HG03565 (cell line): Measurements from ENCODE around the gene SLC9C1.

Source experiments
- ATAC-seq: cut with Tn5 transposase; IDR thresholded peaks from one replicate; pipeline ENCODE4 v1.9.1; 2021; ENCODE audit warnings: mild to moderate bottlenecking, moderate library complexity; ENCODE audit not compliant: unreplicated experiment

The SLC9C1 gene

GRCh38 chr3:112132975-112133448 lies 161.0 kb downstream of the SLC9C1 start, which contains the start of gene GCSAM:
GCSAM (minus strand) TSS chr3:112133248; CDS start chr3:112133120, 128 bp downstream.
- ATAC-seq, result peak; percentile 63

GRCh38 chr3:112132554-112132953 lies 161.5 kb downstream of the SLC9C1 start:
- no peak for ATAC-seq

GRCh38 chr3:112132088-112132487 lies 161.9 kb downstream of the SLC9C1 start:
- ATAC-seq, result no peak

GRCh38 chr3:112131111-112131510 lies 162.9 kb downstream of the SLC9C1 start:
- no peak for ATAC-seq

- no peak for ATAC-seq
These were observed 163.4 kb downstream of the SLC9C1 start for GRCh38 chr3:112130638-112130993.

- ATAC-seq, result no peak
These were observed 163.9 kb downstream of the SLC9C1 start for GRCh38 chr3:112129925-112130637.

- peak; percentile 30 for ATAC-seq
These were observed 164.9 kb downstream of the SLC9C1 start for GRCh38 chr3:112128843-112129727.

- ATAC-seq, result no peak
These were observed 166.2 kb downstream of the SLC9C1 start for GRCh38 chr3:112127522-112128494.

GRCh38 chr3:112126511-112126911 lies 167.5 kb downstream of the SLC9C1 start:
- no peak for ATAC-seq

GRCh38 chr3:112124907-112125607 lies 169.0 kb downstream of the SLC9C1 start:
- ATAC-seq, result no peak

- no peak for ATAC-seq
These were observed 170.5 kb downstream of the SLC9C1 start for GRCh38 chr3:112123548-112123947.

GRCh38 chr3:112122870-112123269 lies 171.1 kb downstream of the SLC9C1 start:
- no peak for ATAC-seq

- no peak for ATAC-seq
These were observed 172.2 kb downstream of the SLC9C1 start for GRCh38 chr3:112121577-112122547.

- peak; percentile 29 for ATAC-seq
These were observed 173.8 kb downstream of the SLC9C1 start for GRCh38 chr3:112119962-112120836.

GRCh38 chr3:112117841-112118571 lies 176.0 kb downstream of the SLC9C1 start:
- no peak for ATAC-seq

- no peak for ATAC-seq
These were observed 176.6 kb downstream of the SLC9C1 start for GRCh38 chr3:112117415-112117814.

- no peak for ATAC-seq
These were observed 177.2 kb downstream of the SLC9C1 start for GRCh38 chr3:112116748-112117186.
